Measurements from ENCODE around the gene NAV2.

DNA sequence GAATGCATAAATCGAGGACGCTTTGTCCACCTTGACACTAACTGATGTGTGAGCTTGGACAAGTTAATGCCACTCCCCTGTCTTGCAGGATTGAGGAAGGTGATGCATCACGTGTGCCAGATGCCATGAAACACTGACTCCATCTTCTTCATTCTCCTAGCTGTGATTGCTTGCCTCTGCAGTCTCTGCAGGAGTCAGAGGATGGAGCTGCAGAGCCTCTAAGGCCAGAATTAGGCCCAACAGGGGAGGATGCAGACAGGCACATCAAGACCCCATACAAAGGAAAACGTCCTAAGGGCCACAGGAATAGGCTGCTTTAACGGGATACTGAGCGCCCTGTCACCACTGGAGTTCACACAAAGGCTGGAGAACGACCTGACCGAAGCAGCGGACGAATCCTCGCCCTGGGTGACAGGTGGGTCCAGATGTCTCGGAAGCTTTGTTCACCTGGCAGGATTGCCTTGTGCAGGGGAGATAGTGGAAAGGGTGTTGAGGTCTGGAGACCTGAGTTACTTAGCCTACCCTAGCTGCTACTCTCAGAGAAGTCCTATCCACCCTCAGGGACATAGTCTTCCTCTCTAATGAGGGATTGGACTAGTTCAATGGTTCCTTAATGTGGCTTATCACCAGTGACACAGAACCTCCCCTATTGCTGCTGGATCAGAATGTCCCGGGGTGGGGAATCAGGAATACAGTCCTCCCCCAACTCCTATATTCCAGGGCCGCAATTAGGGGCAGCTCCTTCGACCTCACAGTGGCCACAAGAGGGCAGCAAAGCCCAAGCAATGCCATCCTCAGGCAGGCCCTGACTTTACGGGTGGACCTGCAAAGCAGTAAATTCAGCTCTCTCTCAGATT, 415.3 kb downstream of the NAV2 start:
- TF ChIP-seq POLR2A (IDR thresholded peaks at IDR 0.05; ENCODE audit: low read length) (no peak), GATA1 (IDR thresholded peaks at IDR 0.05; ENCODE audit: low read depth, low read length) (no peak)

Measured in erythroblast (primary cell).